C4-2B (cell line): ENCODE results near the gene SOS2.

ENCODE experiments used
- H3K27ac ChIP-seq: fragments of 450-650 bp; 2 replicates; pipeline ENCODE4 v1.5.1; 2017
- ZFX ChIP-seq: fragments of 450-650 bp; IDR thresholded peaks from 2 replicates; pipeline ENCODE4 v1.6.1; 2017
- TF ChIP-seq, protein P1 (sequence below): fragments of 450-650 bp; conservative IDR thresholded peaks from 2 replicates; pipeline ENCODE4 v1.5.1; 2017; ENCODE audit warnings: mild to moderate bottlenecking

Gene SOS2

DNA sequence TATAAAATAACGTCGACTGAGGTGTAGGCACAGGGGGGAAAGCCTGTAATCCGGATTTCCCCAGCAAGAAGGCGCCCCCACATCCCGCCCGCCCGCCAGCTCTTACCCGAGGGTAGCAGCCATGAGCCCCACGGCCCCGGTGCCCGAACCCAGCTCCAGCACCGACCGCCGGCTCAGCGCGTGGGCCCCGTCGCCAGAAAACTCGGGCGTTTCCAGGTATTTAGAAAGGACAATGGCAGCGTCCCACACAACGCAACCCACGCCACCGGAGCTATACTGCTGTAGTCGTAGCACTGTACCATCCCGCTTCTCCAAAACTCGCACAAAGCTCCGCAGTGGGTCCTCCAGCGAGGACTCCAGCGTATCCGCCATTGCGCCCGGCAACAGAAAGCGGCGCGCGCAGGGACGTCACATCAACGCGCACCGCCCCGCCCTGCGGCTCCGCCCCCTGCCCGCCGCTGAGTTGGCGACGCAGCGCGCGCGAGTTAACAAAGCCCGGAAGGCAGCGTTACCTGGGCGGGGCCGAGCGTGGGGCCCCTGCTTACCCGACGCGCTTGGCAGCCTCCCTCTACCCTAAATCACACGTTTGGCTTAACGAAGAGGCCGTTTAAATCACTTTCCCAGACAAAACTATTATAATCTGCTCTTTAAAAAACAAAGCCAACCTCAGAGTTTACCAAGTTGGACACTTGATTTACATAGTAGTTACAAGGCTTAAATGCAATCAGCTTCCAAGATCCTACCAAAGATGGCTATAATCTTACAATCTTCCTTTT is 115.0 kb downstream of the SOS2 start, which contains the start of gene VCPKMT:
Gene VCPKMT, minus strand, starts transcription at position 392 of the 776 bp plus-strand sequence. Its CDS starts 20 bp downstream, at position 372.
- peak within 1 kb of the TSS; percentile 73 for H3K27ac ChIP-seq
- TF ChIP-seq, protein P1, sequence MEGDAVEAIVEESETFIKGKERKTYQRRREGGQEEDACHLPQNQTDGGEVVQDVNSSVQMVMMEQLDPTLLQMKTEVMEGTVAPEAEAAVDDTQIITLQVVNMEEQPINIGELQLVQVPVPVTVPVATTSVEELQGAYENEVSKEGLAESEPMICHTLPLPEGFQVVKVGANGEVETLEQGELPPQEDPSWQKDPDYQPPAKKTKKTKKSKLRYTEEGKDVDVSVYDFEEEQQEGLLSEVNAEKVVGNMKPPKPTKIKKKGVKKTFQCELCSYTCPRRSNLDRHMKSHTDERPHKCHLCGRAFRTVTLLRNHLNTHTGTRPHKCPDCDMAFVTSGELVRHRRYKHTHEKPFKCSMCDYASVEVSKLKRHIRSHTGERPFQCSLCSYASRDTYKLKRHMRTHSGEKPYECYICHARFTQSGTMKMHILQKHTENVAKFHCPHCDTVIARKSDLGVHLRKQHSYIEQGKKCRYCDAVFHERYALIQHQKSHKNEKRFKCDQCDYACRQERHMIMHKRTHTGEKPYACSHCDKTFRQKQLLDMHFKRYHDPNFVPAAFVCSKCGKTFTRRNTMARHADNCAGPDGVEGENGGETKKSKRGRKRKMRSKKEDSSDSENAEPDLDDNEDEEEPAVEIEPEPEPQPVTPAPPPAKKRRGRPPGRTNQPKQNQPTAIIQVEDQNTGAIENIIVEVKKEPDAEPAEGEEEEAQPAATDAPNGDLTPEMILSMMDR, result no peak
- TF ChIP-seq ZFX, result peak; percentile 35; the same call in 1 of the 2 replicates

- no peak for TF ChIP-seq ZFX
- TF ChIP-seq, protein P1, result no peak
- no peak overlapping the region for H3K27ac ChIP-seq
These were observed 117.9 kb downstream of the SOS2 start for GRCh38 chr14:50113381-50114035.

DNA sequence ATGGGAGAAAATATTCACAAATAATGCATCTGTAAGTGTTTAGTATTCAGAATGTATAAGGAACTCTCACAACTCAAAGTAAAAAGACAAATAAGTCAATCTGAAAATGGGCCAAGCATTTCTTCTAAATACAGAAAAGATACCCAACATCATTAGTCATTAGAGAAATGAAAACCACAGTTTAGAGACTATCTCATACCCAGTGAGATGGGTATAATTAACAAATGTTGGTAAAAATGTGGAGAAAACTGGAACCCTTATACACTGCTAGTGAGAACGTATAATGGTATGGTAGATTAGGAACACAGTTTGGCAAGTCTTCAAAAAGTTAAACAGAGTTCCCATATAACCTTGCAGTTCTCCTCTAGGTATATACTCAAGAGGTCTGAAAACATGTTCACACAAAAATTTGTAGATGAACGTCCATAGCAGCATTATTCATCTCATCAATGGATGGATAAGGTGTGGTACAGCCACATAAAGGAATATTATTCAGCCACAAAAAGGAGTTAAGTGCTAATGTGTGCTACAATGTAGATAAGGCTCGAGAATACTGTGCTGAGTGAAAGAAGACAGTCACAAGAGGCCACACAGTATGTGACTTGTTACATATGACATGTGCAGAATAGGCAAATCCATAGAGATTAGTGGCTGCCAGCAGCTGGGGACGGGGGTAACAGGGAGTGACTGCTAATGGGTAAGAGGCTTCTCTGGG is 120.9 kb downstream of the SOS2 start:
- H3K27ac ChIP-seq, result no peak overlapping the region
- no peak for TF ChIP-seq ZFX
- TF ChIP-seq, protein P1, result no peak

DNA sequence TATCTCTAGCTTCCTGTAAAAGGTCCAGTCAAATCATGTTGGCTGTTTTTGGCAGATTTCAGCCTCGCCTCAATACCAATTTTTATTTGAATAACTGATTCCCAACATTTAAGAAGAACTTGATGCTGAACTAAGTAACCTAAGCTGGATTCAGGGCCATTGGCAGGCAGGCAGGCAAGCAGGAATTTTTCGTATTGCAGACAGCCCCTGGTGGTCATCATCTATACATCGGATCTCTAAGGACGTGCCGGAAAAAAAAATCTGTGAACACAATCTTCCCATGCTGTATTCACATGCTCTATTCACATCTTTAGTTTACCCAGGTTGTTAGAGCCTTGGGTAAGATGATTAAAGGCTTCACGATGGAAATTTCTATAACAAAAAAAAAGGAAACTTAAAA is 122.0 kb downstream of the SOS2 start:
- TF ChIP-seq, protein P1, result no peak; the same call in 1 of the 2 replicates
- TF ChIP-seq ZFX, result no peak
- no peak overlapping the region for H3K27ac ChIP-seq

DNA sequence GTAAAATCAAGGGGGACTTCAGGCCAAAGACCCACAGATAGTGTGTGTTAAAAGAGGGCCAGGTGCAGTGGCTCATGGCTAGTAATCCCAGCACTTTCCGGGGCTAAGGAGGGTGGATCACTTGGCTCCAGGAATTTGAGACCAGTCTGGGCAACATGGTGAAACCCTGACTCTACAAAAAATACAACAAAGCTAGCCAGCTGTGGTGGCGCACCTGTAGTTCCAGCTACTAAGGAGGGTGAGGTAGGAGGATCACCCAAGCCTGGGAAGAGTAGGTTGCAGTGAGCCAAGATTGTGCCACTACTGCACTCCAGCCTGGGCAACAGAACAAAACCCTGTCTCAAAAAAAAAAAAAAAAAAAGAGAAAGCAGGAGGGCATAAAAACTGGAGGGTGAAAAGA is 123.5 kb downstream of the SOS2 start:
- no peak overlapping the region for H3K27ac ChIP-seq

GRCh38 chr14:50106178-50106577 is 125.2 kb downstream of the SOS2 start:
- no peak overlapping the region for H3K27ac ChIP-seq
- TF ChIP-seq, protein P1, result no peak
- no peak for TF ChIP-seq ZFX

More for the DNA sequence above, 123.5 kb downstream of the SOS2 start:
- TF ChIP-seq ZFX, result no peak
- TF ChIP-seq, protein P1, result no peak

DNA sequence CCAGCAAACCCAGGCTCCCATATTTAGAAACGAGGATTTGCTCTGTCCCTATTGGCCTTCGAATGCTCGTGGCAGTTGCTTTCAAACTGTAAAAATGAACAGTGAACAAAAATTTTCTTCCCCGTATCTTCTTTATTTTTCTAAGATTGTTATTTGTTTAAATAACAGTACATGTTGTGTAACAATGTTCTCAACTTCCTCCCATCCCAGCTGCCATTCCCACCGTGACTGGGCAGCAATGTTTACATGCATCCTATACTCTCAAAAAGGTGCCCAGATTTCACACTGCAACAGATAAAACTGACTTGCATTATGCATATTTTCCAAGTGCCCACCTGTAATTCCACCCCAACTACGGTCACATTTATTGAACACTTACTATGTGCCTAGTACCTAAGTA is 127.8 kb downstream of the SOS2 start:
- H3K27ac ChIP-seq, result no peak overlapping the region
- TF ChIP-seq, protein P1, result no peak
- no peak for TF ChIP-seq ZFX
